Breast epithelium (tissue), 3 donors: ENCODE results near the gene RP9.

Source experiments
- POLR2A ChIP-seq: fragments of 450-650 bp; IDR thresholded peaks from one replicate; pipeline ENCODE4 v1.6.1; 2016; ENCODE audit warnings: antibody characterized with exemption, mild to moderate bottlenecking, moderate library complexity
- TF ChIP-seq, protein P1 (sequence below), 3 donors: fragments of 450-650 bp; IDR thresholded peaks; one replicate each; pipeline ENCODE4 v1.5.1; 2016 to 2017; ENCODE audit warnings: antibody characterized with exemption in 3 of 3, mild to moderate bottlenecking in 3 of 3, moderate library complexity in 3 of 3

GRCh38 chr7:33070277-33070676 is 38.9 kb downstream of the RP9 start:
- TF ChIP-seq POLR2A, result no peak
- TF ChIP-seq, protein P1, sequence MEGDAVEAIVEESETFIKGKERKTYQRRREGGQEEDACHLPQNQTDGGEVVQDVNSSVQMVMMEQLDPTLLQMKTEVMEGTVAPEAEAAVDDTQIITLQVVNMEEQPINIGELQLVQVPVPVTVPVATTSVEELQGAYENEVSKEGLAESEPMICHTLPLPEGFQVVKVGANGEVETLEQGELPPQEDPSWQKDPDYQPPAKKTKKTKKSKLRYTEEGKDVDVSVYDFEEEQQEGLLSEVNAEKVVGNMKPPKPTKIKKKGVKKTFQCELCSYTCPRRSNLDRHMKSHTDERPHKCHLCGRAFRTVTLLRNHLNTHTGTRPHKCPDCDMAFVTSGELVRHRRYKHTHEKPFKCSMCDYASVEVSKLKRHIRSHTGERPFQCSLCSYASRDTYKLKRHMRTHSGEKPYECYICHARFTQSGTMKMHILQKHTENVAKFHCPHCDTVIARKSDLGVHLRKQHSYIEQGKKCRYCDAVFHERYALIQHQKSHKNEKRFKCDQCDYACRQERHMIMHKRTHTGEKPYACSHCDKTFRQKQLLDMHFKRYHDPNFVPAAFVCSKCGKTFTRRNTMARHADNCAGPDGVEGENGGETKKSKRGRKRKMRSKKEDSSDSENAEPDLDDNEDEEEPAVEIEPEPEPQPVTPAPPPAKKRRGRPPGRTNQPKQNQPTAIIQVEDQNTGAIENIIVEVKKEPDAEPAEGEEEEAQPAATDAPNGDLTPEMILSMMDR (IDR thresholded peaks at IDR 0.05), result no peak
